Mesenchymal stem cell (in vitro differentiated cells and primary cell): Measurements from ENCODE around the gene DIP2C.

Source experiments
- DNase-seq: peaks from one replicate; pipeline ENCODE4 v3.0.0-alpha.2; 2013
- H2AFZ ChIP-seq: one replicate; pipeline ENCODE4 v1.6.1; 2013; ENCODE audit warnings: low read depth, mild to moderate bottlenecking, control low read depth, inconsistent platforms, low read length, moderate library complexity
- H2AK5ac ChIP-seq: 2 replicates; pipeline ENCODE4 v1.6.1; 2013; ENCODE audit warnings: low read length, moderate library complexity, mild to moderate bottlenecking, inconsistent platforms; ENCODE audit not compliant: severe bottlenecking
- H2BK120ac ChIP-seq: one replicate; pipeline ENCODE4 v1.6.1; 2013; ENCODE audit warnings: low read depth, mild to moderate bottlenecking, inconsistent platforms, low read length, moderate library complexity
- H2BK12ac ChIP-seq, 2 experiments: one replicate each; pipeline ENCODE4 v1.6.1; 2013; ENCODE audit warnings: inconsistent platforms in 2 of 2, low read length in 2 of 2, mild to moderate bottlenecking in 2 of 2, moderate library complexity in 2 of 2, control low read depth in 1 of 2
- H2BK15ac ChIP-seq: one replicate; pipeline ENCODE4 v1.6.1; 2013; ENCODE audit warnings: mild to moderate bottlenecking, low read depth, inconsistent platforms; ENCODE audit not compliant: poor library complexity, severe bottlenecking
- H2BK5ac ChIP-seq: 2 replicates; pipeline ENCODE4 v1.6.1; 2013; ENCODE audit warnings: low read depth, mild to moderate bottlenecking, low read length, control low read depth, inconsistent platforms; ENCODE audit not compliant: poor library complexity, severe bottlenecking
- H3K14ac ChIP-seq, 2 experiments: one replicate each; pipeline ENCODE4 v1.6.1; 2013; ENCODE audit warnings: inconsistent platforms in 2 of 2, low read length in 2 of 2, control low read depth in 1 of 2, mild to moderate bottlenecking in 1 of 2, moderate library complexity in 1 of 2
- H3K18ac ChIP-seq, 2 experiments: one replicate each; pipeline ENCODE4 v1.6.1; 2013; ENCODE audit warnings: inconsistent platforms in 2 of 2, low read length in 2 of 2, control low read depth in 1 of 2, low read depth in 1 of 2, mild to moderate bottlenecking in 1 of 2
- H3K23ac ChIP-seq, 2 experiments: one replicate each; pipeline ENCODE4 v1.6.1; 2013; ENCODE audit warnings: inconsistent platforms in 2 of 2, low read length in 2 of 2, mild to moderate bottlenecking in 2 of 2, moderate library complexity in 2 of 2, control low read depth in 1 of 2
- H3K27ac ChIP-seq: 2 replicates; pipeline ENCODE4 v1.5.1; 2013; ENCODE audit warnings: mild to moderate bottlenecking, moderate library complexity, low read length, control low read depth, inconsistent platforms; ENCODE audit not compliant: poor library complexity, severe bottlenecking
- H3K27me3 ChIP-seq, 2 experiments: 2 replicates each; pipeline versions ENCODE4 v1.6.1 to v1.7.0; 2013; ENCODE audit warnings: low read length in 2 of 2, mild to moderate bottlenecking in 2 of 2, moderate library complexity in 2 of 2, control low read depth in 1 of 2, inconsistent platforms in 1 of 2; ENCODE audit not compliant: control insufficient read depth in 1 of 2, insufficient read depth in 1 of 2
- H3K36me3 ChIP-seq, 2 experiments: 2 replicates each; pipeline versions ENCODE4 v1.6.1 to v1.7.0; 2013; ENCODE audit warnings: low read length in 2 of 2, control low read depth in 1 of 2, inconsistent platforms in 1 of 2, low read depth in 1 of 2, mild to moderate bottlenecking in 1 of 2; ENCODE audit not compliant: insufficient read depth in 2 of 2, control insufficient read depth in 1 of 2
- H3K4ac ChIP-seq, 2 experiments: one replicate each; pipeline ENCODE4 v1.6.1; 2013; ENCODE audit warnings: inconsistent platforms in 2 of 2, low read length in 2 of 2, mild to moderate bottlenecking in 2 of 2, moderate library complexity in 2 of 2, control low read depth in 1 of 2, low read depth in 1 of 2
- H3K4me1 ChIP-seq: 2 replicates; pipeline ENCODE4 v1.6.1; 2013; ENCODE audit warnings: low read depth, low read length, control low read depth; ENCODE audit not compliant: control insufficient read depth, insufficient read depth
- H3K4me2 ChIP-seq: 2 replicates; pipeline ENCODE4 v1.6.1; 2013; ENCODE audit warnings: low read length, mild to moderate bottlenecking, inconsistent platforms; ENCODE audit not compliant: poor library complexity, severe bottlenecking
- H3K4me3 ChIP-seq, 2 experiments: 2 replicates each; pipeline versions ENCODE4 v1.5.1 to v1.7.0; 2013; ENCODE audit warnings: low read length in 2 of 2, mild to moderate bottlenecking in 2 of 2, control low read depth in 1 of 2, low read depth in 1 of 2; ENCODE audit not compliant: insufficient read depth in 1 of 2
- H3K79me1 ChIP-seq: replicated peaks from 2 replicates; pipeline ENCODE4 v1.6.1; 2013; ENCODE audit warnings: mild to moderate bottlenecking, control low read depth, low read length, inconsistent platforms; ENCODE audit not compliant: poor library complexity, severe bottlenecking
- H3K9ac ChIP-seq: 2 replicates; pipeline ENCODE4 v1.7.0; 2013; ENCODE audit warnings: mild to moderate bottlenecking, low read length, moderate library complexity
- H3K9me3 ChIP-seq: 2 replicates; pipeline ENCODE4 v1.7.0; 2013; ENCODE audit warnings: mild to moderate bottlenecking, low read length; ENCODE audit not compliant: control insufficient read depth
- H4K8ac ChIP-seq: one replicate; pipeline ENCODE4 v1.6.1; 2013; ENCODE audit warnings: inconsistent platforms, mild to moderate bottlenecking, low read length, moderate library complexity
- H4K91ac ChIP-seq: one replicate; pipeline ENCODE4 v1.6.1; 2013; ENCODE audit warnings: mild to moderate bottlenecking, low read length, inconsistent platforms
- WGBS: methylation state at CpG from one replicate; pipeline ENCODE4 v1.1.7; 2013; ENCODE audit warnings: mixed read lengths; 5-methylcytosine and 5-hydroxymethylcytosine counted together

DIP2C gene

DNA sequence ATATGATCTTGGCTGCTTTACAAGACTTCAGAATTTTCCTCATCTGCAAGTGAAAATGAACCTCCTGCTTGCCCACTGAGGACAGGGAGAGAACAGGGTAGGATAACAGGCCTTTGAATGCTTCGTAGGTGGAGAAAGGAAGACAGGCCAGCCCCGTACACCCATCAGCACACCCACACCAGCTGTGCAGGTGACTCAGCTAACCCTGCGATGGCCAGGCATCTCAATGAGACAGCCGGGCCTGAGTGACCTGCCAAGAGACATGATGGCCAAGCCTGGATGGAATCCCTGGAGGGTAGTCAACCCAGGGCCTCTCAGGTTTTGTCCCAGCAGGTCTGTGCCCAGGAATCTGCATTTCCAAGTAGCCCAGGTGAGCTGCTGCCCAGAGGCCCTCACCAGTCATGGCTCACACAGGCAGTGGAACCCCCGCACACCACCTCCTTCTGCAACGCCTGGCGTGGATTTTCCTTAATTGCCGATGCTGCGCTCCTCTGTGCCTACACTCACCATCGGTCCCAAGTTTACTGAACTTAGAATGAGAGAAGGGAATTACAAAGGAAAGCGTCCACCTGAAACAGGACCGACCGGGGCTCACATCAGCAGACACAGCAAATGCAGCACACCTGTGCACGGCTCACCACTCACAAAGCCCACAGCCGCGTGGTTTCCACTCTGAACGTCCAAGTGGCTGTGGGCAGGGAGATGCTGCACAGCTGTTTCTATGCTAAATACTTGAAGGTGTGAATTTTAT, 163.7 kb downstream of the DIP2C start:
- no peak overlapping the region for H3K4me3 ChIP-seq
- H3K79me1 ChIP-seq = peaks cover 51% of the 10 kb centered on the region
- H3K9me3 ChIP-seq = no peaks in the 10 kb centered on the region
- H3K14ac ChIP-seq = no peak overlapping the region
- WGBS = 92% methylated on average over 17 of the region's 17 CpGs
- no peak overlapping the region for H3K18ac ChIP-seq
- H2AK5ac ChIP-seq = no peak overlapping the region
- DNase-seq = no peak
- H3K36me3 ChIP-seq = peaks cover 0 to 13% of the 10 kb centered on the region in 2 experiments
- H2BK15ac ChIP-seq = no peak overlapping the region
- no peak overlapping the region for H3K23ac ChIP-seq
- H3K27ac ChIP-seq = no peak overlapping the region
- no peak overlapping the region for H3K9ac ChIP-seq
- no peak overlapping the region for H3K4ac ChIP-seq
- H2AFZ ChIP-seq = no peak overlapping the region
- H3K4me2 ChIP-seq = no peak overlapping the region
- peaks cover 15% of the 10 kb centered on the region for H3K4me1 ChIP-seq
- no peak overlapping the region for H2BK120ac ChIP-seq
- no peak overlapping the region for H4K8ac ChIP-seq
- no peak overlapping the region for H4K91ac ChIP-seq
- no peak overlapping the region for H2BK12ac ChIP-seq
- H2BK5ac ChIP-seq = no peak overlapping the region
- no peaks in the 10 kb centered on the region for H3K27me3 ChIP-seq

DNA sequence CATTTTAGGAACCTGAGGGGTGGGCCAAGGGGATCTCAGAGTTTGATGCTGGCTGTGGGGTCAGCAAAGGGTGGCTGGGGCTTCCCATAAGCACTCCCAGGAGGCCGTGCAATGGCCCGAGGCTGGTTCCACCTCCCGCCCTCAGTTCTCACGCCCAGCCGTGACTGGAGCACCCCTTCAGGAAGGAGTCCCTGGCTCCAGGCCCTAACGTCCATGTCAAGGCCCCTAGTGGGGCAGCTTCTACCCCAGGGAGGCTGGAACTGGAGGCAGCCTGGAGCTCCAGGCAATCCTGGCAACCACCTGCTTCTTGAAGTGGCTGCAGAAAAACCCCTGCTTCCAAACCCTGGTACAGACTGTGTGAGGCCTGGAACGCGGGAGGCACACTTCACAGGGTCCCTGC, 165.5 kb downstream of the DIP2C start:
- H2BK12ac ChIP-seq = no peak overlapping the region
- no peak for DNase-seq

GRCh38 chr10:522350-522749, 167.1 kb downstream of the DIP2C start:
- WGBS = 86% methylated on average over 13 of the region's 13 CpGs

More for the DNA sequence above, 165.5 kb downstream of the DIP2C start:
- Histone ChIP-seq H3K79me1 (peaks cover 57% of the 10 kb centered on the region), H3K9me3 (no peaks in the 10 kb centered on the region), H3K4me3 (no peak overlapping the region), H2AFZ (no peak overlapping the region), H3K27ac (no peak overlapping the region), H3K4me1 (peaks cover 22% of the 10 kb centered on the region), H4K8ac (no peak overlapping the region), H3K4ac (no peak overlapping the region), H2AK5ac (no peak overlapping the region), H4K91ac (no peak overlapping the region), H3K18ac (no peak overlapping the region), H2BK120ac (no peak overlapping the region), H3K4me2 (no peak overlapping the region), H3K27me3 (no peaks in the 10 kb centered on the region), H3K23ac (no peak overlapping the region), H3K14ac (no peak overlapping the region), H3K36me3 (peaks cover 5 to 23% of the 10 kb centered on the region in 2 experiments), H2BK5ac (no peak overlapping the region), H2BK15ac (no peak overlapping the region), H3K9ac (no peak overlapping the region)
- whole genome bisulfite sequencing = 85% methylated on average over 8 of the region's 8 CpGs

DNA sequence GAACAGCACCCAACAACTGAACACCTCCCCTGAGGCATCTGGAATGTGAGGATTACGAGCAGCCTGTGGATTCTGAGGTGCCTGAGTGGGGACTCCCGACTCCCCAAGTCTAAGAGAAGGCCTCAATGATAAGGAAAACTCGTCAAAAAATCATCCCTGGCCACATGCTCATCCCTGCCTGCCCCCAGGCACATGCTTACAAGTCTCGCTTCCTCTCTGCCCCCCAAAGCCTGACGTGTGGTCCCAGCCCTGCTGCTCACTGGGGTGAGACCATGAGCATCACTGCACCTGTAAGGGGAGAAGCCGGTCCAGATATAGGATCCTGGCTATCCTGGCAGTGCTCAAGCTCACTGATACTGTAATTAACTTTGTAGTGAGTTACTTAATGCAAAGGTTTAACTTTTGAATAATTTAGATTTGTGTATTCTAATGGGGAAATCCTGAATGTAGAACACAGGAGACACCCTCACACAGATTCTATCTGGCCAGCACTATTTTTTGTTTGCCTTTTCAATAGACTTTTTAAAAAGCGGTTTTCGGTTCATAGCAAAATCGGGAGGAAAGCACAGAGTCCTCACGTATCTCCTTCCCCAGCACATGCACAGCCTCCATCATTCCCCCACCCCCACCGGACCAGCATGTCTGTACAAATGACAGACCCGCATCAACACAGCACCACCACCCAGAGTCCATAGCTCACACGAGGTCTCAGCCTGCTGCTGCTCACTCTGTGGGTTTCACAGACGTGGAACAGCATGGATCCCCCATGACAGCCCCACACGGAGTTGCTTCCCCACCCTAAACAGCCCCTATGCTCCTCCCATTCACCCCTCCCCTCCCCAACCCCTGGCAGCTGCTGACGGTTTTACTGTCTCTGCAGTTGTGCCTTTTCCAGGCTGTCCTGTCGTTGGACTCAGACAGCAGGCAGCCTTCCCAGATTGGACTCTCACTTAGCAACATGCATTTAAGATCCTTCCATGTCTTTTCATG, 167.9 kb downstream of the DIP2C start:
- no peak overlapping the region for H4K91ac ChIP-seq
- H3K4me3 ChIP-seq = no peak overlapping the region
- H2AK5ac ChIP-seq = no peak overlapping the region
- DNase-seq = no peak
- H4K8ac ChIP-seq = no peak overlapping the region
- no peak overlapping the region for H3K4me2 ChIP-seq
- no peak overlapping the region for H3K23ac ChIP-seq
- peak overlapping the region in 1 of 2 experiments; percentile 22 for H3K14ac ChIP-seq
- peaks cover 23% of the 10 kb centered on the region for H3K4me1 ChIP-seq
- H3K36me3 ChIP-seq = peaks cover 5 to 17% of the 10 kb centered on the region in 2 experiments
- no peak overlapping the region for H3K27ac ChIP-seq
- no peak overlapping the region for H2BK120ac ChIP-seq
- peak overlapping the region; percentile 3 for H2AFZ ChIP-seq
- 71% methylated on average over 16 of the region's 17 CpGs for WGBS
- H3K18ac ChIP-seq = no peak overlapping the region
- peak overlapping the region; percentile 51 for H3K9ac ChIP-seq
- H3K9me3 ChIP-seq = no peaks in the 10 kb centered on the region
- no peak overlapping the region for H2BK15ac ChIP-seq
- no peak overlapping the region for H3K4ac ChIP-seq
- no peaks in the 10 kb centered on the region for H3K27me3 ChIP-seq
- H2BK5ac ChIP-seq = no peak overlapping the region
- peaks cover 51% of the 10 kb centered on the region for H3K79me1 ChIP-seq
- H2BK12ac ChIP-seq = no peak overlapping the region

More at GRCh38 chr10:522350-522749, 167.1 kb downstream of the DIP2C start:
- Histone ChIP-seq H2AFZ (no peak overlapping the region), H2AK5ac (no peak overlapping the region), H3K4me3 (no peak overlapping the region), H3K27ac (no peak overlapping the region), H3K9ac (no peak overlapping the region), H3K9me3 (no peaks in the 10 kb centered on the region), H3K27me3 (no peaks in the 10 kb centered on the region), H2BK120ac (no peak overlapping the region), H3K18ac (no peak overlapping the region), H3K4me2 (no peak overlapping the region), H3K4ac (no peak overlapping the region), H3K79me1 (peaks cover 53% of the 10 kb centered on the region), H4K8ac (no peak overlapping the region), H4K91ac (peak overlapping the region; percentile 35), H2BK15ac (no peak overlapping the region), H3K4me1 (peaks cover 21% of the 10 kb centered on the region), H2BK12ac (peak overlapping the region in 1 of 2 experiments; percentile 30), H2BK5ac (no peak overlapping the region), H3K23ac (no peak overlapping the region), H3K14ac (no peak overlapping the region), H3K36me3 (peaks cover 5 to 17% of the 10 kb centered on the region in 2 experiments)
- no peak for DNase-seq
